NCI-H524 (cell line): ENCODE results near the gene CGB7.
A peak's percentile ranks its signal among the peaks of the same experiment; 100 is the strongest.
"Not testable (repeated sequence)": the region's sequence is repeated elsewhere in the genome, so short reads cannot be mapped to it uniquely, and the experiment has no call there.

Experiments
- DNase-seq, 2 experiments: peaks; one replicate each; lab custom pipeline; 2025; lab: John Stamatoyannopoulos, UW

The CGB7 gene

GRCh38 chr19:49073514-49074378 is 16.2 kb upstream of the CGB7 start:
- peak; percentile 61 to 74 for DNase-seq

GRCh38 chr19:49071860-49072547 is 14.5 kb upstream of the CGB7 start:
- DNase-seq, result peak in 1 of 2 experiments; percentile 40

- DNase-seq, result no peak
Observed at GRCh38 chr19:49070416-49070815, 12.9 kb upstream of the CGB7 start.

- DNase-seq, result no peak
Observed at GRCh38 chr19:49069026-49069425, 11.5 kb upstream of the CGB7 start.

GRCh38 chr19:49067554-49067953 is 10.0 kb upstream of the CGB7 start:
- peak in 1 of 2 experiments; percentile 40 for DNase-seq

- no peak for DNase-seq
Observed at GRCh38 chr19:49065905-49066512, 8.5 kb upstream of the CGB7 start.

GRCh38 chr19:49064768-49065611 is 7.4 kb upstream of the CGB7 start, which contains the start of gene NTF4:
NTF4 (minus strand) TSS chr19:49064818; CDS start chr19:49061997, 2,821 bp downstream.
- DNase-seq, result peak in 1 of 2 experiments; percentile 30

GRCh38 chr19:49064029-49064629 is 6.6 kb upstream of the CGB7 start:
- no peak for DNase-seq

- DNase-seq, result no peak
Observed at GRCh38 chr19:49061445-49061844, 3.9 kb upstream of the CGB7 start.

GRCh38 chr19:49061000-49061399 is 3.5 kb upstream of the CGB7 start:
- DNase-seq, result no peak

- no peak for DNase-seq
Observed at GRCh38 chr19:49059053-49059452, 1.5 kb upstream of the CGB7 start.

GRCh38 chr19:49058562-49058961 is 1.0 kb upstream of the CGB7 start:
- DNase-seq, result peak in 1 of 2 experiments; percentile 46

- not testable (repeated sequence) for DNase-seq
Observed at GRCh38 chr19:49056902-49057596, 500 bp downstream of the CGB7 start.

- peak; percentile 27 to 63 for DNase-seq
Observed at GRCh38 chr19:49056101-49056901, 1.2 kb downstream of the CGB7 start.

- DNase-seq, result not testable (repeated sequence)
Observed at GRCh38 chr19:49050376-49051033, 7.0 kb downstream of the CGB7 start.

- not testable (repeated sequence) for DNase-seq
Observed at GRCh38 chr19:49049834-49050233, 7.7 kb downstream of the CGB7 start.

GRCh38 chr19:49049011-49049410 is 8.5 kb downstream of the CGB7 start, which contains the start of gene CGB8:
CGB8 (minus strand) TSS chr19:49049111; CDS start chr19:49048739, 372 bp downstream.
- not testable (repeated sequence) for DNase-seq

GRCh38 chr19:49043548-49043947 is 14.0 kb downstream of the CGB7 start, which contains the start of gene CGB5:
CGB5 (plus strand) TSS chr19:49043848; CDS start chr19:49044210, 362 bp downstream.
- not testable (repeated sequence) for DNase-seq

- not testable (repeated sequence) for DNase-seq
Observed at GRCh38 chr19:49042666-49043065, 14.9 kb downstream of the CGB7 start.
